ENCODE results near the gene POU2AF3. TPM values are rescaled to one million over a fixed set of nuclear protein-coding genes. Genes with fewer than 3 reads are reported as not detected.

Gene POU2AF3
- total RNA-seq, 1 experiment from 2014 or later: not detected

DNA sequence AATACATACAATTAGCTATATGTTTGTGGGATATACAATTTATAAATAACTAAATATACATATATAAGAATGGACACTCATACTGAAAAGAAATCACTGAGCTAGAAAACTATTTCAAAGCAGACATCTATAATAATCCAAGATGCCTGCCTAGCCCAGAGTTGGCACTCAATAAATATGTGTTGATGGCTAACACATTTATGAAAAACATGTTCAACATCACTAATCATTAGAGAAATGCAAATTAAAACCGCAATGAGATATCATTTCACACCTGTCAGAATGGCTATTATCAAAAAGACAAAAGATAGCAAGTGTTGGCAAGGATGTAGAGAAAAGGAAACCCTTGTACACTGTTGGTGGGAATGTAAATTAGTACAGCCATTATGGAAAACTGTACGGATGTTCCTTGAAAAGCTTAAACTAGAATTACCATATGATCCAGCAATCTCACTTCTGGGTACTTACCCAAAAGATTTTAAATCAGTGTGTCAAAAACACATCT lies 50.9 kb downstream of the POU2AF3 start:
- Histone ChIP-seq H3K9ac (ENCODE audit: low read length) (no peak overlapping the region), H3K9me2 (replicated peaks; ENCODE audit: insufficient read depth, low read length) (no peaks in the 10 kb centered on the region), H3K4me1 (ENCODE audit: low read length) (peaks cover 77% of the 10 kb centered on the region), H3K4me2 (ENCODE audit: low read depth, low read length, poor library complexity, severe bottlenecking) (peak overlapping the region; percentile 3), H3K27ac (ENCODE audit: low read length) (peak overlapping the region; percentile 0; the same call in 1 of the 2 replicates), H2AFZ (ENCODE audit: low read length) (no peak overlapping the region), H3K4me3 (ENCODE audit: low read length) (no peak overlapping the region), H3K9me3 (ENCODE audit: low read length) (no peaks in the 10 kb centered on the region), H3K36me3 (ENCODE audit: insufficient read depth, low read length) (peaks cover 49% of the 10 kb centered on the region), H4K20me1 (ENCODE audit: insufficient read depth, low read depth, low read length) (peaks cover 22% of the 10 kb centered on the region; the same call in 1 of the 2 replicates), H3K79me2 (ENCODE audit: low read length) (no peaks in the 10 kb centered on the region), H3K27me3 (ENCODE audit: low read length) (no peaks in the 10 kb centered on the region)
- DNase-seq: no peak

DNA sequence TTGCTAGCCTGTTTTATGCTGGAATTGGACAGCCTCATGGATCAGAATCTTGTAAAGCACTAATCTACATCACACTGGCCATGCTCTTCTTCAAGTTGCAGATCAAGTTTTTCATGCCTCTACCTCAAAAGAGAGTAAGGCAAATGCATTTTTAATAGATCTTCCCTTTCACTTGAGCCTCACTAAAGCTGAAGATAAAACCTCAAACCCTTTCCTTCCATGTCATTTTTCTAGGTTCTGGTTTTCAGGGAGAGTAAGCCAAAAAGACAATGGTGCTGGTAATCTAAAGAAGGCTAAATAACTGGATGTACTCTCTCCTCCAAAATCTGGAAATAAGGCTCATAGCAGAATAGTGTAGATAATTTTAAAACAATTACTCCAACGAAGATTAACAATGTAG lies 52.5 kb downstream of the POU2AF3 start:
- Histone ChIP-seq H3K36me3 (ENCODE audit: insufficient read depth, low read length) (peaks cover 65% of the 10 kb centered on the region), H2AFZ (ENCODE audit: low read length) (no peak overlapping the region)

DNA sequence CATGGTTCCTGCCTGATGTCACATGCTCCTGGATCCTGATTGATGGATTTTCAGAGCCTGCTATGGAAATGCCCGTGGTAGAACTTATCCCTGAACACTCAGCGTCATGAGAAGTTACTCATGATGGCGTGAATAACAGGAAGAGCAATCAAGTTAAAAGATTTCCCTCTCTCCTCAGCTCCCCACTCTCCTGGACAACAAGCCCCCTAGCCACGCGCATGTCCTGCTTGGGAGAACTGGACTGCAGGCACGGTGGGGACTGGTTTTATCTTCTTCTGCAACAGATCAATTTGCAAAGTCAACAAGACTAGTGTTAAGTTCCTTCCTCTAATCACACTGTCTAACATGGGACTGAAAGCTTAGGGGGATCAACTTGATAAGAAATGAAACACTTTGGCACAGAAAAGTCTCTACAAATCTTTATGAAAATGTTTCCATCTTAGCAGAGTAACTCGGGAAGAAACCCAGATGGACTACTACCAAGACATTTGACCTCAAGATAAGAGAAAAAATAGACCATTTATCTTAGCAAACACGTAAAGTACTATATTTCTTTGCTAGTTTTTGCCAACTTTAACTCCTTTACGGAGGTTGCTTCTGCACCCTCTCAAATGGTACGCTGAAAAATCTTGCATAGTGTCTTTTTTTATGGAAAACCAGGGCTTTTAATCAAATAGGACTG lies 53.2 kb downstream of the POU2AF3 start:
- H4K20me1 ChIP-seq (ENCODE audit: insufficient read depth, low read depth, low read length): peaks cover 43% of the 10 kb centered on the region
- H3K9me2 ChIP-seq (replicated peaks; ENCODE audit: insufficient read depth, low read length): no peaks in the 10 kb centered on the region
- H3K9ac ChIP-seq (ENCODE audit: low read length): no peak overlapping the region
- no peaks in the 10 kb centered on the region for H3K27me3 ChIP-seq (ENCODE audit: low read length)
- H3K4me3 ChIP-seq (ENCODE audit: low read length): no peak overlapping the region
- H3K36me3 ChIP-seq (ENCODE audit: insufficient read depth, low read length): peaks cover 72% of the 10 kb centered on the region
- H3K4me2 ChIP-seq (ENCODE audit: low read depth, low read length, poor library complexity, severe bottlenecking): peak overlapping the region; percentile 3
- no peaks in the 10 kb centered on the region for H3K9me3 ChIP-seq (ENCODE audit: low read length)
- peaks cover 94% of the 10 kb centered on the region for H3K4me1 ChIP-seq (ENCODE audit: low read length)
- H3K27ac ChIP-seq (ENCODE audit: low read length): 0 out of 2 replicates have a peak overlapping the region, but pooled peaks have one; percentile 0
- H3K79me2 ChIP-seq (ENCODE audit: low read length): no peaks in the 10 kb centered on the region
- DNase-seq: peak; percentile 70
- no peak overlapping the region for H2AFZ ChIP-seq (ENCODE audit: low read length)

More for the DNA sequence above, 52.5 kb downstream of the POU2AF3 start:
- Histone ChIP-seq H3K79me2 (ENCODE audit: low read length) (no peaks in the 10 kb centered on the region), H3K9me3 (ENCODE audit: low read length) (no peaks in the 10 kb centered on the region), H3K9me2 (replicated peaks; ENCODE audit: insufficient read depth, low read length) (no peaks in the 10 kb centered on the region), H3K4me3 (ENCODE audit: low read length) (no peak overlapping the region), H4K20me1 (ENCODE audit: insufficient read depth, low read depth, low read length) (peaks cover 36% of the 10 kb centered on the region), H3K4me2 (ENCODE audit: low read depth, low read length, poor library complexity, severe bottlenecking) (peak overlapping the region; percentile 3), H3K27me3 (ENCODE audit: low read length) (no peaks in the 10 kb centered on the region), H3K9ac (ENCODE audit: low read length) (no peak overlapping the region), H3K4me1 (ENCODE audit: low read length) (peaks cover 93% of the 10 kb centered on the region), H3K27ac (ENCODE audit: low read length) (peak overlapping the region; percentile 0; the same call in 1 of the 2 replicates)
- DNase-seq: peak; percentile 71

DNA sequence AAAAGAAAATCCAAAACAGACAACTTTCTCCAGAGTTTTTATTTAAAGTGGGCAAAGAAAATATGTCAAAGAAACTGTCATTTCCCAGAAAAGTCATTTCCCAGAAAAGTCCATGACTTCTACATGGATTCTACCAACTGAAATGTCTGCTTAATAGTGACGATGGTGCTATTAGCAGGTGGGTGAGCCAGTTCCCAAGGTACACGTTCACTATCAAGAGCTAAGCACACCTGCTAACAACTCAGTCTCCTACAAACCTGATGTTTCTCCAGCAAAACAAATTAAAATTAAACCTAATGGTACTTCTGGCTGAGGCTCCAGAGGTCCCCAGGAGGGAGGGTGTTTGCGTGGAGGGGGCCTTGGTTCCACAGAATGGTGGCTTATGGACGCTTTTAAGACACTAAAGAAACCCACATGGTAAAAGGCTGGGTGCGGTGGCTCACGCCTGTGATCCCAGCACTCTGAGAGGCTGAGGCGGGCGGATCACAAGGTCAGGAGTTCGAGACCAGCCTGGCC lies 53.9 kb downstream of the POU2AF3 start:
- Histone ChIP-seq H2AFZ (ENCODE audit: low read length) (no peak overlapping the region), H3K4me2 (ENCODE audit: low read depth, low read length, poor library complexity, severe bottlenecking) (no peak overlapping the region), H3K9ac (ENCODE audit: low read length) (no peak overlapping the region), H3K27me3 (ENCODE audit: low read length) (no peaks in the 10 kb centered on the region), H3K79me2 (ENCODE audit: low read length) (no peaks in the 10 kb centered on the region), H3K9me3 (ENCODE audit: low read length) (no peaks in the 10 kb centered on the region), H4K20me1 (ENCODE audit: insufficient read depth, low read depth, low read length) (peaks cover 43% of the 10 kb centered on the region), H3K27ac (ENCODE audit: low read length) (no peak overlapping the region), H3K36me3 (ENCODE audit: insufficient read depth, low read length) (peaks cover 79% of the 10 kb centered on the region), H3K9me2 (replicated peaks; ENCODE audit: insufficient read depth, low read length) (no peaks in the 10 kb centered on the region), H3K4me1 (ENCODE audit: low read length) (peaks cover 94% of the 10 kb centered on the region), H3K4me3 (ENCODE audit: low read length) (no peak overlapping the region)
- DNase-seq: peak; percentile 63

DNA sequence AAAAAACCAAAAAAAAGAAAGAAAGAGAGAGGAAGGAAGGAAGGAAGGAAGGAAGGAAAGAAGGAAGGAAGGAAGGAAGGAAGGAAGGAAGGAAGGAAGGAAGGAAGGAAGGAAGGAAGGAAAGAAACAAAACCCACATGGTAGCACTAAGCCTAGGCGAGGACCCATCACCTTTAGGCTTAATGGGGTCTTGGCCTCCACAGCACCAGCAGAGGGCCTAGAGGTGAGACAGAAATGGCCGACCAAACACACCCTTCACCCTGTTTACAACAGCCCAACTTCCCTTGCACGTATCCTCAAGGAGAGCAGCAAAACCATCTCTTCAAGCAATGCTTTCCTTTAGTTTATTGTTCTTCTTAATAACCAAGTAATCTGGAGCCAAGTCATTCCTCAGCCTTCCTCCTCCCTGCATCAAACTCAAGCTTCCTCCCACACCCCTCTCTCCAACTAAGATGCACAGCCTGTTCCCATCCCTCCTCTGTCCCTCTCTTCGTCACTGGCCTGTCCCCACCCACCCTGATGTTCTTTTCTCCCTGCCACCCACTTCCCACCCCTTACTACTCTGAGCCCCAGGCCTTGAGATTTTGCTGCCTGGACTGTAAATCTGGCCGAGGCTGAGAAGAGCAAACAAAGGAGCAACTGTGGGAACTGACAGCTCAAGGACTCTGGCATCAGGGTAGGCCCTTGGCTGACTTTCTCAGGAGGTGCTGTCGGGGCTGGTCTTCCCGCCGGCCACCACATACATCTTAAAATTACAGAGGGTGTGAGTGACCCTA lies 54.8 kb downstream of the POU2AF3 start:
- Histone ChIP-seq H3K4me2 (ENCODE audit: low read depth, low read length, poor library complexity, severe bottlenecking) (no peak overlapping the region), H4K20me1 (ENCODE audit: insufficient read depth, low read depth, low read length) (peaks cover 51% of the 10 kb centered on the region), H3K9ac (ENCODE audit: low read length) (no peak overlapping the region), H3K4me1 (ENCODE audit: low read length) (peaks cover 94% of the 10 kb centered on the region), H3K9me2 (replicated peaks; ENCODE audit: insufficient read depth, low read length) (no peaks in the 10 kb centered on the region), H2AFZ (ENCODE audit: low read length) (no peak overlapping the region), H3K79me2 (ENCODE audit: low read length) (no peaks in the 10 kb centered on the region), H3K4me3 (ENCODE audit: low read length) (no peak overlapping the region), H3K27me3 (ENCODE audit: low read length) (no peaks in the 10 kb centered on the region), H3K36me3 (ENCODE audit: insufficient read depth, low read length) (peaks cover 88% of the 10 kb centered on the region), H3K9me3 (ENCODE audit: low read length) (no peaks in the 10 kb centered on the region), H3K27ac (ENCODE audit: low read length) (no peak overlapping the region)
- peak; percentile 68 for DNase-seq

DNA sequence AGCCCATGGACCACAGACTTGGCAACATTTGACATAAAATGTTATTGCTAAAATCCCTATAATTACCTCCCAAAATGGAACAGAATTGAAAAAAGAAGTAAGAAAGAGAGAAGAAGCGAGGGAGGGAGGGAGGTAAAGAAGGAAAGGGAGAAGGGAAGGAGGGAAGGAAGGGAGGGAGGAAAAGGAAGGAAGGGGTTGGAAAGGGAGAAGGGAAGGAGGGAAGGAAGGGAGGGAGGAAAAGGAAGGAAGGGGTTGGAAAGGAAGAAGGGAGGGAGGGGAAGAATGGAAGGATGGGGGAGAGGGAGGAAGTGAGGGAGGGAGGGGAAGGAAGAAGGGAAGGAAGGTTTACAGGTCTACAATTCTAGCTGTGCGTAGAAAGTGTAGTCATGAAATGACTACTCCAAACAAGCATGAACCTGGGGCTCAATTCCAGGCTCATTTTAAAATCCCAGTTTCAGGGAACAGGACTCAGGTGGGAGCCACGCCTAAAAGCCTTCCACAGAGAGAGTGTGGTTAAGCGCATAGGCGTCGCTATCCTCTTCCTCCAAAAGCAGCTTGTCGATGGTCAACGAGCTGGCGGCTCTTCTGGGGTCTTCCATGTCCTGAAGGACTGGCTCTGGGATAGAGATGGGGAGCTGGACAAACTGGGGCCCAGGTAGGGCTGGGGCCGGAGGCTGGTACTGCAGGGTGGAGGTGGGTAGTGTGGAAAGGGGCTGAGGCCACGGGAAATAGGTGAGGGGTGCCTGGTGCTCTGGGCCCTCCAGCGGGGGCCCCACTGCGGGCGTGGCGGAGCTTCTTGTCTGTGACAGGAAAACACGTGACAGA lies 55.6 kb downstream of the POU2AF3 start:
- no peaks in the 10 kb centered on the region for H3K9me3 ChIP-seq (ENCODE audit: low read length)
- no peaks in the 10 kb centered on the region for H3K79me2 ChIP-seq (ENCODE audit: low read length)
- no peak overlapping the region for H2AFZ ChIP-seq (ENCODE audit: low read length)
- no peak overlapping the region for H3K27ac ChIP-seq (ENCODE audit: low read length)
- no peak overlapping the region for H3K9ac ChIP-seq (ENCODE audit: low read length)
- no peak overlapping the region for H3K4me2 ChIP-seq (ENCODE audit: low read depth, low read length, poor library complexity, severe bottlenecking)
- no peak overlapping the region for H3K4me3 ChIP-seq (ENCODE audit: low read length)
- H3K9me2 ChIP-seq (replicated peaks; ENCODE audit: insufficient read depth, low read length): no peaks in the 10 kb centered on the region
- H3K36me3 ChIP-seq (ENCODE audit: insufficient read depth, low read length): peaks cover 92% of the 10 kb centered on the region
- peaks cover 60% of the 10 kb centered on the region for H4K20me1 ChIP-seq (ENCODE audit: insufficient read depth, low read depth, low read length)
- peaks cover 87% of the 10 kb centered on the region for H3K4me1 ChIP-seq (ENCODE audit: low read length)
- no peak for DNase-seq
- no peaks in the 10 kb centered on the region for H3K27me3 ChIP-seq (ENCODE audit: low read length)

DNA sequence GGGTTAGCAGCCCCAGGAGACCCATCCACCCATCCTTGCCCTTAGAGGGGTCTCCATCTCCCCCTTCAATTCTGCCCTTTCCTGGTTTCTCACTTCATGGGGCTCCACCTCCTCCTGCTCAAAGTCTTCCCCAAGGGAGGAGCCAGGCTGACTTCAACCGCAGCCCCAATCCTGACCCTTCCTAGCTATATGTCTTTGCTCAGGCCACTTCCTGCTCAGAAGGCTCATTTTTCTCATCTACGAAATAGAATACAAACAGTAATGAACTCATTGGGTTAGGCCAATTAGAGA lies 56.2 kb downstream of the POU2AF3 start:
- no peaks in the 10 kb centered on the region for H3K27me3 ChIP-seq (ENCODE audit: low read length)
- peak; percentile 69 for DNase-seq
- peaks cover 65% of the 10 kb centered on the region for H4K20me1 ChIP-seq (ENCODE audit: insufficient read depth, low read depth, low read length)
- H3K4me1 ChIP-seq (ENCODE audit: low read length): peaks cover 82% of the 10 kb centered on the region
- H3K27ac ChIP-seq (ENCODE audit: low read length): no peak overlapping the region
- H3K4me3 ChIP-seq (ENCODE audit: low read length): no peak overlapping the region
- H3K9ac ChIP-seq (ENCODE audit: low read length): no peak overlapping the region
- no peaks in the 10 kb centered on the region for H3K79me2 ChIP-seq (ENCODE audit: low read length)
- no peak overlapping the region for H3K4me2 ChIP-seq (ENCODE audit: low read depth, low read length, poor library complexity, severe bottlenecking)
- no peaks in the 10 kb centered on the region for H3K9me2 ChIP-seq (replicated peaks; ENCODE audit: insufficient read depth, low read length)
- peaks cover 97% of the 10 kb centered on the region for H3K36me3 ChIP-seq (ENCODE audit: insufficient read depth, low read length)
- H3K9me3 ChIP-seq (ENCODE audit: low read length): no peaks in the 10 kb centered on the region
- no peak overlapping the region for H2AFZ ChIP-seq (ENCODE audit: low read length)
